Fibroblast of skin of back (primary cell): ENCODE results near the gene DHPS.
A peak's percentile ranks its signal among the peaks of the same experiment; 100 is the strongest.
"Not testable (repeated sequence)": the region's sequence is repeated elsewhere in the genome, so short reads cannot be mapped to it uniquely, and the experiment has no call there.

Experiments used
- DNase-seq: peaks from one replicate; pipeline ENCODE4 v3.0.0-alpha.2; 2013

Gene DHPS

GRCh38 chr19:12670159-12670928 lies 11.3 kb downstream of the DHPS start:
- DNase-seq = no peak

GRCh38 chr19:12669270-12670158 lies 12.2 kb downstream of the DHPS start:
- DNase-seq = peak; percentile 80

GRCh38 chr19:12668932-12669269 lies 12.8 kb downstream of the DHPS start:
- peak; percentile 38 for DNase-seq

- no peak for DNase-seq
Measured at GRCh38 chr19:12668346-12668745, 13.3 kb downstream of the DHPS start.

GRCh38 chr19:12667731-12668302 lies 13.9 kb downstream of the DHPS start:
- DNase-seq = no peak

GRCh38 chr19:12666265-12667048 lies 15.2 kb downstream of the DHPS start, which contains the start of the genes MAN2B1 and WDR83:
MAN2B1 (minus strand) TSS chr19:12666742; CDS start chr19:12666701, 41 bp downstream.
WDR83 (plus strand) TSS chr19:12666807; CDS start chr19:12669791, 2,984 bp downstream.
- DNase-seq = peak; percentile 69

GRCh38 chr19:12665671-12666264 lies 15.9 kb downstream of the DHPS start:
- DNase-seq = peak; percentile 9

- DNase-seq = no peak
Measured at GRCh38 chr19:12665281-12665573, 16.5 kb downstream of the DHPS start.

- DNase-seq = peak; percentile 10
Measured at GRCh38 chr19:12664406-12665280, 17.0 kb downstream of the DHPS start.

GRCh38 chr19:12660980-12661379 lies 20.7 kb downstream of the DHPS start:
- no peak for DNase-seq

GRCh38 chr19:12657966-12658365 lies 23.7 kb downstream of the DHPS start:
- DNase-seq = no peak

GRCh38 chr19:12656899-12657571 lies 24.6 kb downstream of the DHPS start:
- no peak for DNase-seq

- no peak for DNase-seq
Measured at GRCh38 chr19:12655546-12655945, 26.1 kb downstream of the DHPS start.

- DNase-seq = no peak
Measured at GRCh38 chr19:12652219-12652618, 29.5 kb downstream of the DHPS start.

- DNase-seq = no peak
Measured at GRCh38 chr19:12649941-12650340, 31.7 kb downstream of the DHPS start.

GRCh38 chr19:12648088-12648487 lies 33.6 kb downstream of the DHPS start:
- no peak for DNase-seq

- DNase-seq = peak; percentile 26
Measured at GRCh38 chr19:12647490-12648071, 34.1 kb downstream of the DHPS start.

GRCh38 chr19:12647047-12647446 lies 34.6 kb downstream of the DHPS start:
- DNase-seq = no peak

GRCh38 chr19:12646551-12646950 lies 35.1 kb downstream of the DHPS start:
- DNase-seq = no peak

- not testable (repeated sequence) for DNase-seq
Measured at GRCh38 chr19:12643716-12644115, 38.0 kb downstream of the DHPS start.
